ENCODE results near the gene RAD51B. TPM values are rescaled to one million over a fixed set of nuclear protein-coding genes. Genes with fewer than 3 reads are reported as not detected.
A peak's percentile ranks its signal among the peaks of the same experiment; 100 is the strongest.

The RAD51B gene
- total and polyA plus RNA-seq, 8 donors = 10.8 to 18.3 (median 14.1) TPM

DNA sequence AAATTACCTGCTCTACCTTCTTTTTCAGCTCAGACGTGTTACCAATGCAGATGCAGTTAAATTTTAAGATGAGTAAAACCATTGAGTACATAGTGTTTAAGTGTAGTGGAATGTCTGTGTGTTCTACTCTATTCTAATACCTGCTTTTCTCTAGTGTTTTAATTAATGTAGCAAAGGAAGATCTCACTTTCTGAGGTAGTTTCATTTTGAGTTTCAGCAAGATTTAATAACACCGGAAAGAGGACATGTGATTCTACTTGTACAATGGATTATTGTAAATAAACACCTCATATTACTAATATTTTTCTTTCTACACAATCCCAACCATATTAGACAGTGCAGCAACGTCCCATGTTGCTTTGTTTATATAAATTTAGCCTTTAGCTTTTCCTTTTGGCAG lies 315.4 kb downstream of the RAD51B start:
- intact Hi-C loops (cut with DNase I) = no loop called here
- no peaks in the 10 kb centered on the region for H3K27me3 ChIP-seq
- no peaks in the 10 kb centered on the region for H3K36me3 ChIP-seq
- H3K4me3 ChIP-seq = no peak overlapping the region
- H3K9me3 ChIP-seq = no peaks in the 10 kb centered on the region
- ATAC-seq (no peak), DNase-seq (no peak)
- H3K4me1 ChIP-seq = peaks cover 11 to 12% of the 10 kb centered on the region in 2 donors
- TF ChIP-seq, protein P1, sequence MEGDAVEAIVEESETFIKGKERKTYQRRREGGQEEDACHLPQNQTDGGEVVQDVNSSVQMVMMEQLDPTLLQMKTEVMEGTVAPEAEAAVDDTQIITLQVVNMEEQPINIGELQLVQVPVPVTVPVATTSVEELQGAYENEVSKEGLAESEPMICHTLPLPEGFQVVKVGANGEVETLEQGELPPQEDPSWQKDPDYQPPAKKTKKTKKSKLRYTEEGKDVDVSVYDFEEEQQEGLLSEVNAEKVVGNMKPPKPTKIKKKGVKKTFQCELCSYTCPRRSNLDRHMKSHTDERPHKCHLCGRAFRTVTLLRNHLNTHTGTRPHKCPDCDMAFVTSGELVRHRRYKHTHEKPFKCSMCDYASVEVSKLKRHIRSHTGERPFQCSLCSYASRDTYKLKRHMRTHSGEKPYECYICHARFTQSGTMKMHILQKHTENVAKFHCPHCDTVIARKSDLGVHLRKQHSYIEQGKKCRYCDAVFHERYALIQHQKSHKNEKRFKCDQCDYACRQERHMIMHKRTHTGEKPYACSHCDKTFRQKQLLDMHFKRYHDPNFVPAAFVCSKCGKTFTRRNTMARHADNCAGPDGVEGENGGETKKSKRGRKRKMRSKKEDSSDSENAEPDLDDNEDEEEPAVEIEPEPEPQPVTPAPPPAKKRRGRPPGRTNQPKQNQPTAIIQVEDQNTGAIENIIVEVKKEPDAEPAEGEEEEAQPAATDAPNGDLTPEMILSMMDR (IDR thresholded peaks at IDR 0.05) = no peak
- no peak overlapping the region for H3K27ac ChIP-seq

DNA sequence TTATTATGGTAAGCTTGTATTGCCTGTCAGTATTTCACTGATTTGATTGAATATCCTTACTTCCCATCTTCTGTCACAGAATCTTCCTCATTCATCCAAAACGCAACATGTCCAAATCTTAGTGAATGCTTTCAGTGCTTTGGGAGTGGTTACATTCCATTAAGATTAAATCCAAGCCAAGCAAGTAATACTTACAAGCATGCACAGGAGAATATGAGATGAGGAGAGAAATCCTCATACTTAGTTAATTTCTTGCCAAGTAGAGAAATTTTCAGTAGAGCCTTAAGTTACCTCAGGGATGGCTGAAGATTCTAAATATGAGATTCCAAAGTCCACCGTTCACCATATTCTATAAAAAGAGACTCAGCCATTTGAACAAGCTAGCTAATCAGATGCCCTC lies 316.0 kb downstream of the RAD51B start:
- Histone ChIP-seq H3K9me3 (no peaks in the 10 kb centered on the region), H3K36me3 (no peaks in the 10 kb centered on the region), H3K27me3 (no peaks in the 10 kb centered on the region), H3K4me3 (no peak overlapping the region), H3K4me1 (peaks cover 12 to 17% of the 10 kb centered on the region in 2 donors), H3K27ac (no peak overlapping the region)
- no peak for DNase-seq
- intact Hi-C loops (cut with DNase I) = no loop called here
- ATAC-seq = no peak
- TF ChIP-seq, protein P1 (IDR thresholded peaks at IDR 0.05) = no peak

DNA sequence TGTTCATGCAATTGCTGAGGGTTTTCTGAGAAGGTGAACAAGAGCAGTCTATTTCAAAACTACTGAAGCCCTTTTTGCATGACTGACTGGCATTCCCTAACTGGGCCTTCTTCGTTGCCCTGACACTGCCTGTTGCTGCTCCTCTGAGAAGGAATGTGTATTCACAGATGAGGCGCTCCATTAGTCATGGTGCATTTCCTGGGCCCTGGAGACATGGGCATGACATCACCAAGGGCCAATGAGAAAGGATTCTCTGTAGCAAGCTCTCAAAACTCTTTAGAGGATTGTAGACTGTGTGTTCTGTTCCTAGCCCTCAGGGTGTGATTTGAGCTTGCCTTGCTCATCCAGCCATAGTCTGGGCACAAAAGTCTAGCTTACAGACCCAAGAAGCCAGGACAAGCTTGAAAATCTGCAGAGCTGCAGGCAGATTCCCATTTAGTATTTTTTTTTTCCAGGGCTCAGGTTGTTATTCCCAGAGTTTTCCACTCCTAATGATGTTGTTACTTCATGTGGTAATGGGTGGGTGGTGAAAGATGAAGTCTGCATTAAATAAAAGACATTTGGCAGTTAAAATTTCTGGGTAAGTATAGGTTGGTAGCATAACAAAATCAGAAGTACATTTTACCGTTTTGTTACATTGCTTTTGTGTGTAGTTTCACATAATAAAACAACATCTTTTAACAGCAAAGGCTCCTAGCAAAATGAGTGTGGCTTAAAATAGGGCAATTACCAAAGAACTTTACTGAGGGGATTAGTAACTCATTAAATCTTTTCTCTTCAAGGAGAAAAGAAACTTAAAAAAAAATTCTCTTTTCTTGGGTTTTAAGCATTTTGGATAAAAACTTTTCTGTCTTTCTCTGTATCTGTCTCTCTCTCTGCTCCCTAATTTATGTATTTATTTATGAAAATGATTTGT lies 318.4 kb downstream of the RAD51B start:
- DNase-seq (no peak), ATAC-seq (peak; percentile 78)
- H3K27me3 ChIP-seq = no peaks in the 10 kb centered on the region
- H3K4me1 ChIP-seq = peaks cover 15 to 19% of the 10 kb centered on the region in 2 donors
- TF ChIP-seq, protein P1 (IDR thresholded peaks at IDR 0.05) = no peak
- H3K9me3 ChIP-seq = no peaks in the 10 kb centered on the region
- H3K27ac ChIP-seq = peak overlapping the region in 1 of 2 donors; percentile 17
- intact Hi-C loops (cut with DNase I) = no loop called here
- H3K36me3 ChIP-seq = no peaks in the 10 kb centered on the region
- no peak overlapping the region for H3K4me3 ChIP-seq

DNA sequence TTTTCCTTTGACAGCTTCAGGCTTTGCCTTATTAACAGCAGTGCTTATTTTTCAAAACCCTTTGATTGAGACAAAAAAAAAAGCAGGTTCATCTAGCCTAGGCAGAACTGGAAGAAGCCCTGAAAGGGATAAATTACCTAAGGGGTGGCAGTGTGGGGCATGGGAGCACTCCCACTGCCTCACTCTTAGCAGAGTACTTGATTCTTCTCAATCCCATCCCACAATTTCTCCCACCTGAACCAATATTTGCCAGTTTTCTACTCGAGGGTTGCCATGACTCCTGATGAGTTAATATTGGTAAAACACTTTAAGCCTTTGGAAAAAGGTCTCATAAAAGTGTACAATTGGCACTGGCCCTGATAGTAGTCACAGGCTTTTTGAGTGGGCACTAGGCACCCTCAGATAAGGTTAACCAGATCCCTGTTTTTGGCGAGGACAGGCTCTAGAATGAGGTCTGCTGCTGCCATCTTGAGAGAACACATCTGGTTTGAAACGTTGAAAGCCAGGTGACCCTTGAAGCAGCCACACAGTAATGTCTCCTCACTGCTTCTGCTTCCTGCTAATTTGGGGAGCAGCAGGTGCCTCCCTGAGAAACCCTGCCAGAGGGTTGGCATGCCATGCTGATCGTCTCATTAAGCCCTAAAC lies 320.0 kb downstream of the RAD51B start:
- intact Hi-C loops (cut with DNase I) = no loop called here

More for the DNA sequence above, 320.0 kb downstream of the RAD51B start:
- H3K4me3 ChIP-seq = no peak overlapping the region
- peak overlapping the region; percentile 68 to 76 for H3K27ac ChIP-seq
- no peak for DNase-seq
- TF ChIP-seq, protein P1 (IDR thresholded peaks at IDR 0.05) = no peak
- peaks cover 30 to 31% of the 10 kb centered on the region in 2 donors for H3K4me1 ChIP-seq
- ATAC-seq = peak; percentile 7
- no peaks in the 10 kb centered on the region for H3K36me3 ChIP-seq
- H3K9me3 ChIP-seq = no peaks in the 10 kb centered on the region
- H3K27me3 ChIP-seq = no peaks in the 10 kb centered on the region

Data from left lung (tissue), 10 donors.